Measurements from ENCODE around the gene TPD52L1.

TPD52L1 gene

GRCh38 chr6:125312478-125312877 lies 158.9 kb downstream of the TPD52L1 start:
- DNase-seq, result no peak

GRCh38 chr6:125312950-125313349 lies 159.4 kb downstream of the TPD52L1 start:
- DNase-seq, result no peak
